Trophoblast cell (in vitro differentiated cells and primary cell): Measurements from ENCODE around the gene PRSS58.

Experiments used
- DNase-seq, 2 donors: peaks; one replicate each; pipeline ENCODE4 v3.0.0-alpha.2; 2016
- H2AFZ ChIP-seq: 2 replicates; pipeline ENCODE4 v1.6.1; 2013; ENCODE audit warnings: low read length, moderate library complexity, mild to moderate bottlenecking; ENCODE audit not compliant: insufficient read depth, poor library complexity
- H2AK5ac ChIP-seq: 2 replicates; pipeline ENCODE4 v1.6.1; 2013; ENCODE audit warnings: mild to moderate bottlenecking, low read length
- H2BK120ac ChIP-seq: 2 replicates; pipeline ENCODE4 v1.6.1; 2013; ENCODE audit warnings: low read length, mild to moderate bottlenecking, moderate library complexity; ENCODE audit not compliant: insufficient read depth, poor library complexity
- H2BK12ac ChIP-seq: 2 replicates; pipeline ENCODE4 v1.6.1; 2013; ENCODE audit warnings: mild to moderate bottlenecking, low read length, moderate library complexity
- H2BK5ac ChIP-seq: 2 replicates; pipeline ENCODE4 v1.6.1; 2013; ENCODE audit warnings: low read length, low read depth, moderate library complexity, mild to moderate bottlenecking; ENCODE audit not compliant: poor library complexity
- H3K14ac ChIP-seq: 2 replicates; pipeline ENCODE4 v1.6.1; 2013; ENCODE audit warnings: mild to moderate bottlenecking, low read length
- H3K18ac ChIP-seq: 2 replicates; pipeline ENCODE4 v1.6.1; 2013; ENCODE audit warnings: mild to moderate bottlenecking, low read length
- H3K23ac ChIP-seq: 2 replicates; pipeline ENCODE4 v1.6.1; 2013; ENCODE audit warnings: low read length
- H3K27ac ChIP-seq: 2 replicates; pipeline ENCODE4 v1.5.1; 2013; ENCODE audit warnings: low read depth, mild to moderate bottlenecking, inconsistent platforms, low read length, moderate library complexity
- H3K27me3 ChIP-seq: 2 replicates; pipeline ENCODE4 v1.6.1; 2013; ENCODE audit warnings: inconsistent platforms, mild to moderate bottlenecking, low read length, moderate library complexity; ENCODE audit not compliant: insufficient read depth
- H3K36me3 ChIP-seq, 2 experiments: 1 replicate in 1 of 2; 2 replicates in 1 of 2; pipeline ENCODE4 v1.6.1; 2013; ENCODE audit warnings: low read length in 2 of 2, mild to moderate bottlenecking in 2 of 2, moderate library complexity in 1 of 2; ENCODE audit not compliant: insufficient read depth in 2 of 2, control insufficient read depth in 1 of 2
- H3K4ac ChIP-seq: 2 replicates; pipeline ENCODE4 v1.6.1; 2013; ENCODE audit warnings: low read depth, mild to moderate bottlenecking, low read length, moderate library complexity
- H3K4me1 ChIP-seq, 2 experiments: 1 replicate in 1 of 2; 2 replicates in 1 of 2; pipeline ENCODE4 v1.6.1; 2013; ENCODE audit warnings: low read length in 2 of 2, mild to moderate bottlenecking in 2 of 2, moderate library complexity in 1 of 2; ENCODE audit not compliant: insufficient read depth in 2 of 2, control insufficient read depth in 1 of 2
- H3K4me2 ChIP-seq: 2 replicates; pipeline ENCODE4 v1.6.1; 2013; ENCODE audit warnings: inconsistent platforms, mild to moderate bottlenecking, low read length, moderate library complexity
- H3K4me3 ChIP-seq: 2 replicates; pipeline ENCODE4 v1.5.1; 2013; ENCODE audit warnings: mild to moderate bottlenecking, low read depth, low read length, inconsistent platforms
- H3K79me1 ChIP-seq: one replicate; pipeline ENCODE4 v1.6.1; 2013; ENCODE audit warnings: low read length
- H3K79me2 ChIP-seq: 2 replicates; pipeline ENCODE4 v1.6.1; 2013; ENCODE audit warnings: low read length, mild to moderate bottlenecking; ENCODE audit not compliant: control insufficient read depth, insufficient read depth, poor library complexity
- H3K9ac ChIP-seq: 2 replicates; pipeline ENCODE4 v1.6.1; 2013; ENCODE audit warnings: mild to moderate bottlenecking, low read length
- H3K9me3 ChIP-seq: 2 replicates; pipeline ENCODE4 v1.6.1; 2013; ENCODE audit warnings: low read depth, mild to moderate bottlenecking, control low read depth, inconsistent platforms, low read length; ENCODE audit not compliant: insufficient read depth
- H4K12ac ChIP-seq: 2 replicates; pipeline ENCODE4 v1.6.1; 2013; ENCODE audit warnings: low read depth, mild to moderate bottlenecking, low read length, moderate library complexity
- H4K8ac ChIP-seq: 2 replicates; pipeline ENCODE4 v1.6.1; 2013; ENCODE audit warnings: low read depth, mild to moderate bottlenecking, low read length, moderate library complexity
- H4K91ac ChIP-seq: one replicate; pipeline ENCODE4 v1.6.1; 2013; ENCODE audit warnings: low read depth, mild to moderate bottlenecking, low read length, moderate library complexity
- WGBS: extraction: QIAGEN DNeasy Blood & Tissue Kit; methylation state at CpG from one replicate; pipeline ENCODE4 v1.1.7; 2013; ENCODE audit warnings: missing lambda C conversion rate; ENCODE audit not compliant: insufficient read length, insufficient coverage; ENCODE audit errors: extremely low coverage; 5-methylcytosine and 5-hydroxymethylcytosine counted together

PRSS58 gene

DNA sequence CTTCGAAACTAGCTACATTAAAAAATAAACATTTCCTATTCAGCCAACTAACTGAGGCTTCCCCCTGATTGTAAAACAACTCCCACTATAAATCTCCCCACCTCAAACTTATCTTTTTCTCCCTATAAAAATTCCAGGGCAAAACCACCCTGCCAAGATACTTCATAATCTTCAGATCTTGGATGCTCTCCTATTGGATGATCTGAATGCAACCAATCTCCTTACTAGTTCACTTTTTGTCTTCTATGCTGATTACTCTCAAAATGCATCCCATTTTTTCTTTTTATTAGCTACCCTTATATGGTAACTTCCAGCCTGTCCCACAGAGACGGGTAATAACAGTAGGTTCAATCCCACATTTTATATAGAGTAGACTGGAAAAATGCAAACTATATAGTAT lies 15.0 kb upstream of the PRSS58 start:
- Histone ChIP-seq H4K91ac (no peak overlapping the region), H3K14ac (no peak overlapping the region), H4K12ac (no peak overlapping the region), H3K9ac (no peak overlapping the region), H3K27me3 (no peaks in the 10 kb centered on the region), H2AK5ac (no peak overlapping the region), H3K27ac (no peak overlapping the region), H3K4me3 (no peak overlapping the region), H3K23ac (no peak overlapping the region), H4K8ac (no peak overlapping the region), H3K4me1 (no peaks in the 10 kb centered on the region), H2BK5ac (no peak overlapping the region), H3K4me2 (no peak overlapping the region), H3K18ac (no peak overlapping the region), H2BK120ac (no peak overlapping the region), H3K4ac (no peak overlapping the region), H3K79me2 (no peaks in the 10 kb centered on the region), H2AFZ (no peak overlapping the region), H2BK12ac (no peak overlapping the region), H3K9me3 (peaks cover 4% of the 10 kb centered on the region), H3K79me1 (no peaks in the 10 kb centered on the region), H3K36me3 (no peaks in the 10 kb centered on the region)
- no CpG with 5 or more reads among the region's 2 CpGs for WGBS
- DNase-seq: no peak

DNA sequence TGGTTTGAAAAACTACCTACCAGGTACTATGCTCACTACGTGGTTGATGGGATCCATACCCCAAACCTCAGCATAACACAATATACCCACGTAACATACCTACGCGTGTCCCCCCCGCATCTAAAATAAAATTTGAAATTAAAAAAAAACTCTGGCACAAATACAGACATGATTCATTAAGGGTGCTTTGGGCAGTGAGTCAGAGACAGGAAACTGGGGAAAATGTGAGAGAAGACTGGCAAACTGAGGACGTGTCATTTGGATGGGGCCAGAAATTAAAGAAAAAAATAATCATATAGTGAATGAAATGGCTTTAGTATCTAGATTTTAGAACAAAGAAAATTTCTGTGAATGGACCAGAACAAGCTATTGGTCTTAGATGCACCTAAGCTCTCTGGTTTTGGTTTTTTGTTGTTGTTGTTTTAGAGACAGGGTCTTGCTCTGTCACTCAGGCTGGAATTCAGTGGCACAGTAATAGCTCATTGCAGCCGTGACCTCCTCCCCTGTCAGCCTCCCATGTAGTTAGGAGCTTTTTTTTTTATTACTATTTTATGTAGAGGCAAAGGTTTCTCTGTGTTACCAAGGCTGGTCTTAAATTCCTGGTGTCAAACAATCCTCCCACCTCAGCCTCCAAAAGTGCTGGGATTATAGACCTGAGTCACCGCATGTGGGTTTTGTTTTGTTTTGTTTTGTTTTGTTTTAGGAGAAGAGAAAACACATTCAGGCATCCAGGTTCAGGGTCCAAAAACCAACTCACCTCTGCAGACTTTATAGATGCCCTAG lies 5.9 kb upstream of the PRSS58 start:
- no peak overlapping the region for H3K27ac ChIP-seq
- H3K79me1 ChIP-seq: no peaks in the 10 kb centered on the region
- no peaks in the 10 kb centered on the region for H3K79me2 ChIP-seq
- H2BK5ac ChIP-seq: no peak overlapping the region
- no peak overlapping the region for H2AK5ac ChIP-seq
- H3K36me3 ChIP-seq: no peaks in the 10 kb centered on the region
- H3K14ac ChIP-seq: no peak overlapping the region
- no peak overlapping the region for H3K23ac ChIP-seq
- no peak overlapping the region for H3K4me2 ChIP-seq
- H3K9ac ChIP-seq: no peak overlapping the region
- no peak overlapping the region for H2AFZ ChIP-seq
- no peak overlapping the region for H4K8ac ChIP-seq
- no peak overlapping the region for H2BK12ac ChIP-seq
- H3K4me1 ChIP-seq: no peaks in the 10 kb centered on the region
- no CpG with 5 or more reads among the region's 8 CpGs for WGBS
- no peaks in the 10 kb centered on the region for H3K27me3 ChIP-seq
- no peak for DNase-seq
- H3K18ac ChIP-seq: no peak overlapping the region
- no peaks in the 10 kb centered on the region for H3K9me3 ChIP-seq
- H2BK120ac ChIP-seq: no peak overlapping the region
- H4K91ac ChIP-seq: no peak overlapping the region
- H4K12ac ChIP-seq: no peak overlapping the region
- no peak overlapping the region for H3K4ac ChIP-seq
- H3K4me3 ChIP-seq: no peak overlapping the region

DNA sequence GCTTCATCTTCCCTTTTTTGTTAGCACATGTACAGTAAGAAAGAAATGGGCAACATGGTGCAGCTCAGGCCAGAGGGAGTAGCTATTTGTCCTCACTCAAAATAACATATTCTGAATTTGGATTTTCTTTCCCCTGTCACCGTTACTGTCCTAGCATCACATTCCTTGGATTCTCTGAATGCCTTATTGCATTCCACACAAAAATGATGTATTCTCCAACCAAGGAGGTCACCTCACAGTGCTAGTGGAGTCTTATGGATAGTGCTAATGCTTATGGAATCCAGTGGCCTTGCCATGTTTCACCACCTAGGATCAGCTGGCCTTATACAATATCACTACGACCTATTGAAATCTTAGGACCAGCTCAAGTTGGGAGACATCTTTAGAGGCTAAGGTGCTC lies 7.2 kb downstream of the PRSS58 start:
- WGBS: no CpG with 5 or more reads among the region's 2 CpGs
- no peak overlapping the region for H2BK12ac ChIP-seq

DNA sequence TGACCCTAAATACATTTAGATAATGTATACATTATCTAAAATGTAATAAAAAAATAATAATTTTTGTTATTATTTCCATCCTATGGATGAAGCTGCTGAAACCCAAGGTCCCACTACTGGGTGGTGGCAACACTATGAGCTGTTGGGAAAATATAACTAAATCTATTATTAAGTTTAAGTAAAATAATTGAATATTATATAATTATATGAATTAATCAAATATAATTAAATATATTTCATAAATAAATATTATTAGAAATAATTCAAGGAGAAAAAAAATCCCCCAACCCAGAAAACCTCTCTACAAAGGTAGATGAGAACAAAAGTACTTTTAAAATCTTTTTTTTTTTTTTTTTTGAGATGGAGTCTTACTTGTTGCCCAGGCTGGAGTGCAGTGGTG lies 7.9 kb downstream of the PRSS58 start:
- no peak overlapping the region for H3K4me2 ChIP-seq

More for the DNA sequence above, 7.2 kb downstream of the PRSS58 start:
- Histone ChIP-seq H2BK5ac (no peak overlapping the region), H2AFZ (no peak overlapping the region), H4K8ac (no peak overlapping the region), H3K79me2 (no peaks in the 10 kb centered on the region), H3K4ac (no peak overlapping the region), H4K91ac (no peak overlapping the region), H3K4me1 (no peaks in the 10 kb centered on the region), H2AK5ac (no peak overlapping the region), H3K4me3 (no peak overlapping the region), H3K9me3 (no peaks in the 10 kb centered on the region), H3K4me2 (no peak overlapping the region), H3K18ac (no peak overlapping the region), H3K14ac (no peak overlapping the region), H3K27ac (no peak overlapping the region), H2BK120ac (no peak overlapping the region), H4K12ac (no peak overlapping the region), H3K9ac (no peak overlapping the region), H3K79me1 (no peaks in the 10 kb centered on the region), H3K27me3 (no peaks in the 10 kb centered on the region), H3K23ac (no peak overlapping the region), H3K36me3 (no peaks in the 10 kb centered on the region)
- no peak for DNase-seq

More for the DNA sequence above, 7.9 kb downstream of the PRSS58 start:
- no peaks in the 10 kb centered on the region for H3K27me3 ChIP-seq
- H3K23ac ChIP-seq: no peak overlapping the region
- H4K91ac ChIP-seq: no peak overlapping the region
- no peak overlapping the region for H2AFZ ChIP-seq
- H3K79me1 ChIP-seq: no peaks in the 10 kb centered on the region
- H3K79me2 ChIP-seq: no peaks in the 10 kb centered on the region
- no peak overlapping the region for H3K14ac ChIP-seq
- no peaks in the 10 kb centered on the region for H3K9me3 ChIP-seq
- DNase-seq: no peak
- H3K4me3 ChIP-seq: no peak overlapping the region
- H3K4ac ChIP-seq: no peak overlapping the region
- no peak overlapping the region for H4K12ac ChIP-seq
- H3K9ac ChIP-seq: no peak overlapping the region
- H4K8ac ChIP-seq: no peak overlapping the region
- H2BK120ac ChIP-seq: no peak overlapping the region
- no peak overlapping the region for H2BK12ac ChIP-seq
- H3K18ac ChIP-seq: no peak overlapping the region
- H2BK5ac ChIP-seq: no peak overlapping the region
- no peaks in the 10 kb centered on the region for H3K4me1 ChIP-seq
- H2AK5ac ChIP-seq: no peak overlapping the region
- H3K27ac ChIP-seq: no peak overlapping the region
- no peaks in the 10 kb centered on the region for H3K36me3 ChIP-seq
